Erythroblast (primary cell): ENCODE data around the gene BTNL3.

ENCODE experiments used
- GATA1 ChIP-seq: IDR thresholded peaks from 2 replicates; pipeline ENCODE4 v1.6.1; 2011; ENCODE audit warnings: low read depth, mild to moderate bottlenecking, control low read depth, low read length, moderate library complexity
- POLR2A ChIP-seq: IDR thresholded peaks from 2 replicates; pipeline ENCODE4 v1.6.1; 2011; ENCODE audit warnings: mild to moderate bottlenecking, low read length

- no peak for TF ChIP-seq POLR2A
- no peak for TF ChIP-seq GATA1
These were observed 39.6 kb downstream of the BTNL3 start for GRCh38 chr5:181028032-181028819.
